HL-60 (cell line): ENCODE data around the gene SENP6.
"Not testable (repeated sequence)": the region's sequence is repeated elsewhere in the genome, so short reads cannot be mapped to it uniquely, and the experiment has no call there.

Experiments
- DNase-seq, 2 experiments: peaks; one replicate each; pipeline ENCODE4 v3.0.0-alpha.2; 2010 to 2020; ENCODE audit warnings: low read depth in 1 of 2, low spot score in 1 of 2
- H3K27ac ChIP-seq: fragments of 250-450 bp; sonication (Bioruptor Pico); replicated peaks from 2 replicates; pipeline ENCODE4 v1.5.1; 2020; ENCODE audit warnings: mild to moderate bottlenecking, moderate library complexity
- H3K27me3 ChIP-seq: fragments of 250-450 bp; sonication (Bioruptor Pico); 2 replicates; pipeline ENCODE4 v1.5.1; 2021; ENCODE audit warnings: mild to moderate bottlenecking, moderate library complexity; ENCODE audit not compliant: insufficient read depth, poor library complexity, severe bottlenecking
- H3K4me3 ChIP-seq: replicated peaks from 2 replicates; pipeline ENCODE4 v1.5.1; 2011; ENCODE audit warnings: mild to moderate bottlenecking, control low read depth, low read length; ENCODE audit not compliant: insufficient read depth
- CTCF ChIP-seq: IDR thresholded peaks from one replicate; pipeline ENCODE4 v1.5.1; 2011; ENCODE audit warnings: low read length, control low read depth, inconsistent platforms; ENCODE audit not compliant: insufficient read depth
- GABPA ChIP-seq: IDR thresholded peaks from 2 replicates; pipeline ENCODE4 v1.6.1; 2012; ENCODE audit warnings: low read depth
- POLR2AphosphoS5 ChIP-seq: IDR thresholded peaks from 2 replicates; pipeline ENCODE4 v1.6.1; 2012; ENCODE audit warnings: low read depth
- REST ChIP-seq: IDR thresholded peaks from 2 replicates; pipeline ENCODE4 v1.6.1; 2012; ENCODE audit warnings: low read depth; ENCODE audit not compliant: insufficient replicate concordance
- SPI1 ChIP-seq: IDR thresholded peaks from 2 replicates; pipeline ENCODE4 v1.6.1; 2012; ENCODE audit warnings: low read depth, mild to moderate bottlenecking, borderline replicate concordance

The SENP6 gene

GRCh38 chr6:75673884-75674283 lies 72.2 kb downstream of the SENP6 start:
- no peak overlapping the region for H3K4me3 ChIP-seq
- no peak for TF ChIP-seq CTCF
- no peak for TF ChIP-seq POLR2AphosphoS5
- TF ChIP-seq REST: no peak
- TF ChIP-seq SPI1: no peak
- TF ChIP-seq GABPA: no peak
- no peak for DNase-seq
- no peaks in the 10 kb centered on the region for H3K27me3 ChIP-seq
- H3K27ac ChIP-seq: no peak overlapping the region

GRCh38 chr6:75676377-75676776 lies 74.7 kb downstream of the SENP6 start:
- no peaks in the 10 kb centered on the region for H3K27me3 ChIP-seq
- no peak for TF ChIP-seq CTCF
- TF ChIP-seq GABPA: no peak
- TF ChIP-seq REST: no peak
- no peak for TF ChIP-seq POLR2AphosphoS5
- TF ChIP-seq SPI1: no peak
- H3K4me3 ChIP-seq: no peak overlapping the region
- no peak for DNase-seq
- no peak overlapping the region for H3K27ac ChIP-seq

GRCh38 chr6:75682548-75682947 lies 80.9 kb downstream of the SENP6 start:
- not testable (repeated sequence) for DNase-seq

GRCh38 chr6:75683005-75683404 lies 81.3 kb downstream of the SENP6 start:
- DNase-seq, H3K4me3 ChIP-seq, H3K27ac ChIP-seq, H3K27me3 ChIP-seq: not testable (repeated sequence)

More at GRCh38 chr6:75682548-75682947, 80.9 kb downstream of the SENP6 start:
- not testable (repeated sequence) for H3K27me3 ChIP-seq, H3K27ac ChIP-seq, H3K4me3 ChIP-seq

- H3K4me3 ChIP-seq, DNase-seq, H3K27me3 ChIP-seq, H3K27ac ChIP-seq: not testable (repeated sequence)
Measured at GRCh38 chr6:75687535-75687934, 85.9 kb downstream of the SENP6 start.

- H3K27ac ChIP-seq, DNase-seq, H3K27me3 ChIP-seq, H3K4me3 ChIP-seq: not testable (repeated sequence)
Measured at GRCh38 chr6:75687937-75688336, 86.3 kb downstream of the SENP6 start.
